ENCODE measurements around the gene BMP6.

BMP6 gene

GRCh38 chr6:7820288-7820835 is 94.5 kb downstream of the BMP6 start:
- in situ Hi-C loops (cut with HindIII; ENCODE audit: low sequenced_read_pairs), result no loop called here

GRCh38 chr6:7821426-7821825 is 95.5 kb downstream of the BMP6 start:
- in situ Hi-C loops (cut with HindIII; ENCODE audit: low sequenced_read_pairs), result no loop called here

- in situ Hi-C loops (cut with HindIII; ENCODE audit: low sequenced_read_pairs), result no loop called here
Observed at GRCh38 chr6:7823552-7823951, 97.7 kb downstream of the BMP6 start.

GRCh38 chr6:7825986-7826385 is 100.1 kb downstream of the BMP6 start:
- in situ Hi-C loops (cut with HindIII; ENCODE audit: low sequenced_read_pairs), result no loop called here

GRCh38 chr6:7827142-7827541 is 101.2 kb downstream of the BMP6 start:
- in situ Hi-C loops (cut with HindIII; ENCODE audit: low sequenced_read_pairs), result no loop called here

- in situ Hi-C loops (cut with HindIII; ENCODE audit: low sequenced_read_pairs), result no loop called here
Observed at GRCh38 chr6:7828124-7828523, 102.2 kb downstream of the BMP6 start.

- in situ Hi-C loops (cut with HindIII; ENCODE audit: low sequenced_read_pairs), result no loop called here
Observed at GRCh38 chr6:7832904-7833750, 107.2 kb downstream of the BMP6 start.

- in situ Hi-C loops (cut with HindIII; ENCODE audit: low sequenced_read_pairs), result no loop called here
Observed at GRCh38 chr6:7833751-7834070, 107.8 kb downstream of the BMP6 start.

- in situ Hi-C loops (cut with HindIII; ENCODE audit: low sequenced_read_pairs), result no loop called here
Observed at GRCh38 chr6:7836371-7837026, 110.6 kb downstream of the BMP6 start.

- in situ Hi-C loops (cut with HindIII; ENCODE audit: low sequenced_read_pairs), result no loop called here
Observed at GRCh38 chr6:7841781-7842468, 116.0 kb downstream of the BMP6 start.

GRCh38 chr6:7846966-7847818 is 121.3 kb downstream of the BMP6 start:
- in situ Hi-C loops (cut with HindIII; ENCODE audit: low sequenced_read_pairs), result no loop called here

- in situ Hi-C loops (cut with HindIII; ENCODE audit: low sequenced_read_pairs), result no loop called here
Observed at GRCh38 chr6:7848229-7848628, 122.3 kb downstream of the BMP6 start.

GRCh38 chr6:7851780-7852179 is 125.9 kb downstream of the BMP6 start:
- in situ Hi-C loops (cut with HindIII; ENCODE audit: low sequenced_read_pairs), result no loop called here

- in situ Hi-C loops (cut with HindIII; ENCODE audit: low sequenced_read_pairs), result no loop called here
Observed at GRCh38 chr6:7859591-7859990, 133.7 kb downstream of the BMP6 start.

GRCh38 chr6:7865781-7866180 is 139.9 kb downstream of the BMP6 start:
- in situ Hi-C loops (cut with HindIII; ENCODE audit: low sequenced_read_pairs), result no loop called here

- in situ Hi-C loops (cut with HindIII; ENCODE audit: low sequenced_read_pairs), result no loop called here
Observed at GRCh38 chr6:7866526-7866925, 140.6 kb downstream of the BMP6 start.

- in situ Hi-C loops (cut with HindIII; ENCODE audit: low sequenced_read_pairs), result no loop called here
Observed at GRCh38 chr6:7868926-7869325, 143.0 kb downstream of the BMP6 start.

- in situ Hi-C loops (cut with HindIII; ENCODE audit: low sequenced_read_pairs), result no loop called here
Observed at GRCh38 chr6:7878401-7878964, 152.6 kb downstream of the BMP6 start.

GRCh38 chr6:7879043-7879442 is 153.1 kb downstream of the BMP6 start:
- in situ Hi-C loops (cut with HindIII; ENCODE audit: low sequenced_read_pairs), result no loop called here

GRCh38 chr6:7879579-7879978 is 153.7 kb downstream of the BMP6 start:
- in situ Hi-C loops (cut with HindIII; ENCODE audit: low sequenced_read_pairs), result no loop called here
